Stimulated activated naive CD8-positive, alpha-beta T cell treated with anti-CD3 and anti-CD28 coated beads, Interleukin-15, Interleukin-2, amounts not matched to agents 100 ng/mL and 50 ng/mL, for 24 hours (primary cell): ENCODE results near the gene LSS.

Experiments used
- H3K27ac Mint-ChIP-seq: one replicate; pipeline ENCODE4 v1.8.0; 2021; ENCODE audit warnings: mild to moderate bottlenecking, mixed read lengths
- H3K27me3 Mint-ChIP-seq: one replicate; pipeline ENCODE4 v1.8.0; 2021; ENCODE audit warnings: mixed read lengths
- H3K36me3 Mint-ChIP-seq: one replicate; pipeline ENCODE4 v1.8.0; 2021; ENCODE audit warnings: low read depth, mixed read lengths
- H3K4me1 Mint-ChIP-seq: one replicate; pipeline ENCODE4 v1.8.0; 2021; ENCODE audit warnings: low read depth, mixed read lengths
- H3K4me3 Mint-ChIP-seq: one replicate; pipeline ENCODE4 v1.8.0; 2021; ENCODE audit warnings: mild to moderate bottlenecking, mixed read lengths
- H3K9me3 Mint-ChIP-seq: one replicate; pipeline ENCODE4 v1.8.0; 2021; ENCODE audit warnings: mixed read lengths

The LSS gene

DNA sequence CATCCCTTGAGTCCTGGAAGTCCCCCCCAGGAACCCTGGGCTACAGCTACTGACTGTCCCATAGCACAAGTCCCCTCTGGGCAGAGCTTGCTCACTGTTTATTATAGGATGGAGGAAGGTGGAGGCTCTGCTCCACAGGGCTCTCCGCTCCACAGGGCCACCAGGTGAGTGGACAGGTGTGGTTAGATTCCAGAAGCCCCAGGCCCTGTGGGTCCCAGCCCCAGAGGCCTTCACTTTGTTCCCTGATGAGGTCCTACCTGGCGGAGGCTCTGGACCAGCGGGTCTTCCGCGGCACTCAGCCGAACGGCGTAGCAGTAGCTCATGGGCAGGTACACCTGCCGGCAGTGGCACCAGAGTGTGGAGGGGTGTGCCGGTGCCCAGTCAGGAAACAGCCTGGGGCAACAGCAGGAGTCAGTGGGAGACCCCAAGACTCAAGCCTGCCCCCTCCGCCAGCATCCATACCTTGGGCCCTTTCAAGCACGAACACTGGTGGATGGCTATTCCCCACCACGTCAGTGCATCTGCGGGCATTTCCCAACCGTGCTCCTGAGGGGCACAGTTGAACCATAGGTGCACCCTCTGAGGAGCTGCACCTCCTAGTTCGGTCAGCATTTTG, 12.3 kb downstream of the LSS start:
- no peaks in the 10 kb centered on the region for H3K4me1 Mint-ChIP-seq
- no peaks in the 10 kb centered on the region for H3K9me3 Mint-ChIP-seq
- H3K27ac Mint-ChIP-seq: no peak overlapping the region
- H3K4me3 Mint-ChIP-seq: no peak overlapping the region
- no peaks in the 10 kb centered on the region for H3K27me3 Mint-ChIP-seq
- peaks cover 5% of the 10 kb centered on the region for H3K36me3 Mint-ChIP-seq

DNA sequence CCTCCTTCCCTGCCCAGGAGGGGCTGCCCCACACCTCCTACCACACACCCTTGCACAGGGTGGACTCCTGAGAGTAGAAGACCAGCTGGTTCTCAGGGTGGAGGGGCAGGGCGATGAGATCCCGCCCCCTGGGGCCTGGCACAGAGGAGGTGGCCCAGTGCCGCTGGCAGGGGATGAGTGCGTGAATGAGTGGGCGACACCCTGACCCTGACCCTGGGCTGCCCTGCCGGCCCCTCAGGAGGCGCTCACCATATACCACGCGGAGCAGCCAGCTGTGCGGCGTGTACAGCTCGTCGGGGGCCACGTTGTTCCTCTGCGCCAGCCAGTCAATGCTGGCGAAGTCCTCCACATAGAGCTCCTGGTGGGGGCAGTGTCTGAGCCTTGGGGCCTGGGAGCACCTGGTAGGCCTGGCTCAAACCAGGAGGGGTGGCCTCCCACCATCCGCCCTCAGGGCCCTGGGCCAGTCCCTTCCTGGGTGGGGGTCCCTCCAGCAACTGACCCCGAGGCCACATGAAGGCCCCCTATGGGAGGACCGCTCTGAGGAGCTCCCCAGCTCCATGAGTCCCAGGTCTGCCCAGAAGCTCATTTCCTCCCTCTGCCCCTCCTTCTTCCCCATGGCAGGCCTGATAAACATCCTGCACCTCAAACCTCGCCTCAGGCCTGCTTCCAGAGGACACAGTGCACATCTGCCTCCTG, 13.0 kb downstream of the LSS start:
- H3K9me3 Mint-ChIP-seq: no peaks in the 10 kb centered on the region
- peaks cover 5% of the 10 kb centered on the region for H3K36me3 Mint-ChIP-seq
- no peaks in the 10 kb centered on the region for H3K4me1 Mint-ChIP-seq
- H3K4me3 Mint-ChIP-seq: no peak overlapping the region
- H3K27me3 Mint-ChIP-seq: no peaks in the 10 kb centered on the region
- no peak overlapping the region for H3K27ac Mint-ChIP-seq

DNA sequence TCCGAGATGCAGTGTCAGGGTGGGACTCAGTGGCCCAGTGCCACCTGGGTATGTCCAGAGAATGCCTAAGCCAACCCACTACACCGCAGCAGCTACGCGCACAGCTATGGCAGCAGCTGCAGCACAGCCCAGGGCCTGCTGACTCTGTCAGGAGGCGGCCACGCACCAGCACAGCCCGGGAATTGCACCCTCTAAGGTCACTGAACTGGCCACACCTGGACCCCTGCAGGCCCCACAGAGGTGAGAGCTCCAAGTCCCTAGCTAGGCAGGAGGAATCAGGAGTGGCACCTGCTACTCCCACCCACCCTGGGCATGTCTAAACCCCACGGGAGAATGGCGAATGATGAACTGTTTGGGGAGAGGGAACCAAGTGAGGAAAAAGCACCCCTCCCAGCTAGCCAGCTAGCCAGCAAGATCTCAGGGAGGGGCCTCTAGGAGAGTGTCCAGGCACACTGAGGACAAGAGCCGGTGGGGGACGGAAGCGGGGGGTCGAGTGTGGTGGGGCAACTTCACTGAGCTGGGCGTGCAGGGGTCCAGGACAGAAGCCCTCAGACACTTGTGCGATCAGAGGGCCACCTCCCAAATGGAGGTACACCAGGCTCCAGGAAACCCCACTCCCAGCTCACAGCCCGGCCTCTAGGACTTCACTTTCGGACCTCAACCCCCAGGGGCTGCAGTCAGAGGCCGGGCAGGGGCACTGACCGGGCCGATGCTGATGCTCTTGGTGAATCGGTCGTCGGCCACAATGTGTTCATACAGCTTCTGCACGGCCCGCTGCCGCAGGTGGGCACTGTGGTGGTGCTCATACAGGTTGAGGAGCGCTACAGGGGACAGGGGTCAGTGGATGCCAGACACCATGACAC, 13.9 kb downstream of the LSS start:
- Mint-ChIP-seq H3K36me3 (no peaks in the 10 kb centered on the region), H3K4me1 (no peaks in the 10 kb centered on the region), H3K27ac (no peak overlapping the region), H3K27me3 (no peaks in the 10 kb centered on the region), H3K9me3 (no peaks in the 10 kb centered on the region), H3K4me3 (no peak overlapping the region)

DNA sequence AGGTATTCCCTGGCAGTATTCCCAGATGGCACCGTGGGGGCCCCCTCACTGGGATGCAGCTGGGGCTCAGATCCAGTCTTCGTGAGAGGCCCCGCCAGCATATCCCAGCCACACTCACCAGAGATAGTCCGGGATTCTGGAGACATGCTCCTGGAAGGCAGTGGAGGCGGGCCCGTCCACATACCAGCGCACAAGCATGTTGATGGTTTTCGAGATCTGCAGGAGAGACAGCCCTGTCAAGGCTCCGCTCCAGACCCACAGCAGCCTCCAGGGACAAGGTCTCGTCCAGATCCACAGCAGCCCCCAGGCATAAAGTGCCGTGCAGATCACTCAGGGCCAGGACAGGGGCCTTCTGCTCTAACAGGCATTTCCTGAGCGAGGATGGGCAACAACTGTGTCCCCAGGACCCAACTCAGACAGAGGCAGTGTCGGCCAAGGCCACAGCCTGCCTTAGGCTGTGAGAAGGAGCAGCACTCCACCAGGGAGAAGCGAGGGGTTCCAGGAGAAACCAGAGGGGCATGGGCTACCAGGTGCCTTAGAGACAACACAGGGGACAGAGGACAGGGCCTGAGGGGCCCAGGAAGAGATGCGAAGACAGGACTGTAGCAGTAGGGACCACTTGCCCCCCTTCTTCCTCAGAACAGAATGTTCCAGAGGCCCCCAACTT, 14.8 kb downstream of the LSS start:
- Mint-ChIP-seq H3K4me3 (no peak overlapping the region), H3K27ac (no peak overlapping the region)

GRCh38 chr21:46212721-46213484, 15.7 kb downstream of the LSS start:
- Mint-ChIP-seq H3K27me3 (no peaks in the 10 kb centered on the region), H3K27ac (no peak overlapping the region), H3K9me3 (no peaks in the 10 kb centered on the region)

More for the DNA sequence above, 14.8 kb downstream of the LSS start:
- H3K36me3 Mint-ChIP-seq: no peaks in the 10 kb centered on the region
- H3K4me1 Mint-ChIP-seq: no peaks in the 10 kb centered on the region
- no peaks in the 10 kb centered on the region for H3K27me3 Mint-ChIP-seq
- no peaks in the 10 kb centered on the region for H3K9me3 Mint-ChIP-seq

GRCh38 chr21:46211786-46212720, 16.5 kb downstream of the LSS start:
- H3K4me3 Mint-ChIP-seq: no peak overlapping the region
- H3K27me3 Mint-ChIP-seq: no peaks in the 10 kb centered on the region
- H3K36me3 Mint-ChIP-seq: no peaks in the 10 kb centered on the region
- H3K4me1 Mint-ChIP-seq: no peaks in the 10 kb centered on the region
- H3K9me3 Mint-ChIP-seq: no peaks in the 10 kb centered on the region
- no peak overlapping the region for H3K27ac Mint-ChIP-seq

More at GRCh38 chr21:46212721-46213484, 15.7 kb downstream of the LSS start:
- Mint-ChIP-seq H3K4me1 (no peaks in the 10 kb centered on the region), H3K36me3 (no peaks in the 10 kb centered on the region), H3K4me3 (no peak overlapping the region)

GRCh38 chr21:46211376-46211775, 17.2 kb downstream of the LSS start:
- no peaks in the 10 kb centered on the region for H3K4me1 Mint-ChIP-seq
- H3K4me3 Mint-ChIP-seq: no peak overlapping the region
- H3K27ac Mint-ChIP-seq: no peak overlapping the region
- H3K9me3 Mint-ChIP-seq: no peaks in the 10 kb centered on the region
- H3K36me3 Mint-ChIP-seq: no peaks in the 10 kb centered on the region
- no peaks in the 10 kb centered on the region for H3K27me3 Mint-ChIP-seq

DNA sequence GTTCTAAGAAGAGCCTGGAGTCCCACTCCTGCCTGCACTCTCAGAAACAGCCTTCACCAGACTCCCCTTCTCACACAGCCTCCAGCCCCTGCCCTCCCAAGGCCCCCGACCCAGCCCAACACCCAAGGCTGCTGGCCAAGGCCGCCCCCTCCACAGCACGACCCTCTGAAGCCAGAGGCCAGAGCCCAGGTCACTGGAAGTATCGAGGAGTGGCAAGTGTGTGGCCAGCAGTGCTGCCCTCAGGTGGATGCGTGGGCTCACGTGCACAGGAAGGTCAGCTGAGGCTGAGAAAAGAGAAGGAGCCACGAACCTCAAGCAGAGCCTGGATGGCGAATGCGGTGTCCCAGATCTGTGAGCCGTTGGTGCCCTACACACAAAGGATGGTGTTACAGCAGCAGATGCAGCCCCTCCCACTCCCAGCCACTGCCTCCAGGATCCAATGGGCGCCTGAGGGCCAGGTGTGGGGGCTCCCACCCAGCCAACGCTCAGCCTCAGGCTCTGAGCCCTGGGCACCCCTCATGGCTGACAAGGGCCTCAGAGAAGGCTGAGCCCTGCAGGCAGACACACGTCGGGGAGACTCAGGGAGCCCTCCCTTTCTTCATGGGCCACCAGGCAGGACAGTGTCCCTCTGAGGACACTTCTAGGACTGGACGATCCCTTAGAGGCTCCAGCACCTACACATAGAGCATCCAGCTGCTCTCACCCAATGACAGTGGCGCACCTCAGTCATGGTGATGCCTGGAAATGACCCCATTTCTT, 18.0 kb downstream of the LSS start:
- no peak overlapping the region for H3K4me3 Mint-ChIP-seq
- no peaks in the 10 kb centered on the region for H3K9me3 Mint-ChIP-seq
- no peaks in the 10 kb centered on the region for H3K36me3 Mint-ChIP-seq
- no peak overlapping the region for H3K27ac Mint-ChIP-seq
- no peaks in the 10 kb centered on the region for H3K4me1 Mint-ChIP-seq
- H3K27me3 Mint-ChIP-seq: no peaks in the 10 kb centered on the region

DNA sequence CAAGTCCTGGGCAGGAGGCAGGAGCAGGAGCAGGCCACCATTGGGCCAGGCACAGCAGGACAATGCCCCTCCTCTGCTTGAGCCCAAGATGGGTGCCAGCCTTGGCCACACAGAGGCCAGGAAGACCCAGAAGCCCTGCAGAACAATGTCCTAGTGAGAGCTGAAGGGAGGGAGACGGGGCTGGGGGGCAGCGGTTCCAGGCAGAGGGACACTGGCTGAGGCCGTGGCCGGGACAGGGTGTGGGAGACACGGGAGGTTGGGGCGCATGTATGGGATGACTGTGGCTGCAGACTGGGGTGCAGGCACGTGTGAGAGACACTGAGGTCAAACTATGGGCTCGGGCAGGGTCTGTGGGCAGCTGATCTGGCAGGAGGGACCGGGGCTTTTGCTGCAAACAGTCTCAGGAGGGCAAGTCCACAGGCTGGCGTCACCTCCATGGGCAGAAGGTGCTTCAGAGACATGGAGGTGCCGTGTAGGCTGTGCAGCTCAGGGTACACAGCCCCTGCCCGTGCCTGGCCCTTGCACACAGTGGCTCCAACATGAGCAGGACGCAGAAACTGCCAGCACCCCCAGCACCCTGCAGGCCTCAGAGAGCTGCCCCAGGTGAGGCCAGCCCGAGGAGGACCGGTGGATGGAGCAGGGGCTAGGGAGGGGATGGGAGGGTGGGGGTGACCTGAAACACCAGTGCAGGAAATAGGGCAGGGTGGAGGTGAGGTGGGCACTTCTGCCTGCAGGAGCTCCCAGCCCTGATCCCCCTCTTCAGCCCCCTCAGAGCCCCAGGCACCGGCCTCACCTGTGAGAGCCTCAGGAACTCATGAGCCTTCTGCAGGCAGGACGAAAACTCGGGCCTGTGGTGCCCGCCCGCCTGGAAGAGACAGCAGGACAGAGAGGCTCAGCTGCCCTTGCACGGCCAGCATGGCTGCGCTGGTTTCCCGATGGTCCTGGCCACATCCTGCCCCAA, 19.5 kb downstream of the LSS start:
- Mint-ChIP-seq H3K9me3 (no peaks in the 10 kb centered on the region), H3K4me3 (no peak overlapping the region), H3K36me3 (peaks cover 5% of the 10 kb centered on the region), H3K4me1 (no peaks in the 10 kb centered on the region), H3K27ac (no peak overlapping the region), H3K27me3 (no peaks in the 10 kb centered on the region)

DNA sequence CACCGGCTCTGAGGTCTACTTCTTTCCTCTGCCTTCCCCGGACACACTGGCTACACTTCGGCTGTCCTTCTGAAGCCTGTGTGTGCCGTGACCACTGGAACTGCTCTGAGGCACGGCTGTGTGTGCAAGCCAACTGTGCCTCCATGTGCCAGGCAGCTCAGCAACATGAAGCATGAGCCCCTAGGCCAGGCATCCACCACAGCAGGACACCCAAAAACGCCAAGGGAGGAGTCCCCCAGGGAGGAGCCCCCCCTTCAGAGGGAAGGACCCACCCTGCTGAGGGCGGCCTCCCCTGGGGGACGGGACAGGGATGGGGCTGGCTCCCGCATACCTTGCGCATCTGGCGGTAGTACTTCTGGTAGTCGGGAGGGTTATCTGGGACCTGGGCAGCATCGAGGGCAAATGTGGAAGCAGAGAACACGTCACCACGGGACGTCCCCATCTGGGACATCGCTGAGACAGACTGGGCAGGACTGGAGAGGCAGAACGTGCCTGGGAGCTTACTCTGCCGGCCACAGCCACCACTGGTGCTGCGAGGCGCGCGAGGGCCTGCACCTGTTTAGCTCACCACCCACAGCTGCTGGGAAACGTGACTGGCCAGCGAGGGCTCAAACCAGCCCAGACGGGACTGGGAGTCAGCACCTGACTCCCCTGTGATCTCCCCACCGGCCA, 20.5 kb downstream of the LSS start:
- H3K27ac Mint-ChIP-seq: no peak overlapping the region
- H3K4me3 Mint-ChIP-seq: no peak overlapping the region
- no peaks in the 10 kb centered on the region for H3K4me1 Mint-ChIP-seq
- no peaks in the 10 kb centered on the region for H3K9me3 Mint-ChIP-seq
- no peaks in the 10 kb centered on the region for H3K27me3 Mint-ChIP-seq
- peaks cover 10% of the 10 kb centered on the region for H3K36me3 Mint-ChIP-seq

DNA sequence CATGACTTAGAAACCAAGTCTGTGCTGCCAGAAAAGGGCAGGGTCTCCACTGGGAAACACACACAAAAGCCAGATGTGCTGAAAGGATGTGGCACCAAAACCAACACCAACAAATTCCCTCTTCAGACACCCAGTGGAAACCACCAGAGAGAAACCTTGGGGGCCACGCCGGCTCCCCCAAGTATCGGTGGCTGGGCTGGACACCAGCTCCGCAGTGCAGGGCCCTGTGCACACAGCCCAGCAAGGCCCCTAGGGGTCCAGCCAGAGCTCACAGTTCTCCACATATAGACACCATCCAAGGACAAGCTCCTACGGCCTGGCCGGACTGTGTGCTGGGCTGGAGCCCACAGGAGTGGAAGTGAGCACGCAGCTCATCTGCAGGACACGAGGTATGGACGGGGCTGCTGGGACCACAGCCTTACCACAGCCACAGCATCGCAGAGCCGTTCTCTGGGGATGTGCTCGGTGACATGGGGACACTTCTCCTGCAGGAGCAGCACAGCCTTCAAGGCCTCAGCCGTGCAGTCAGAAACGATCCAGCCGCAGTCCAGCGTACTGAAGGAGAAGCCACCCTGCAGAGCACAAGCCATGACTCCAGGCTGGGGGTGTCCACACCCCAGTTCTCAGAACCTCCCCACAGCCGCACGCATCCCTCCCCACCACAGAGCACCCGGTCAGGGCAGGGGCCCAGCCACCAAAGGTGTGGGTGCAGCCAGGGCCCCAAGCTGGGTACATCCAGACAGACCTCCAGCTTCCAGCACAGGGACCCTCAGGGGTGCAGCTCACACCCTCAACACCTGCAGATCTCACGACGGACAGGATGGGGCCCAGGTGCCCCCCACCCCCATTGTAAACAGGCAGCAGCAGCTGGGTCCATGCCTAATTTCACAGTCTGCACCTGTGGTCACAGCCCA, 21.3 kb downstream of the LSS start:
- Mint-ChIP-seq H3K36me3 (peaks cover 10% of the 10 kb centered on the region), H3K4me1 (no peaks in the 10 kb centered on the region), H3K27me3 (no peaks in the 10 kb centered on the region), H3K9me3 (no peaks in the 10 kb centered on the region), H3K27ac (no peak overlapping the region), H3K4me3 (no peak overlapping the region)
